HCT116 (cell line): ENCODE data around the gene CORO7. TPM values are rescaled to one million over a fixed set of nuclear protein-coding genes. Genes with fewer than 3 reads are reported as not detected.

Experiments
- ATAC-seq: fragments of 200-7000 bp; cut with Tn5 transposase; 2 replicates; pipeline ENCODE4 v1.9.1; 2020; ENCODE audit warnings: mild to moderate bottlenecking, moderate library complexity
- BruUV-seq: library from RNA; stranded (reverse); fragments of 400-500 nt; replicated peaks from 2 replicates; lab custom pipeline; 2021; lab: Mats Ljungman, UMichigan
- CTCF ChIA-PET: fragments of 300-600 bp; sonication (Branson Sonifier 250); formaldehyde crosslinking; loops from one replicate; lab custom pipeline; 2021; ENCODE audit warnings: antibody characterized with exemption; lab: Charles Lee
- POLR2A ChIA-PET: fragments of 300-600, 350-600 bp; sonication (Branson Sonifier 250); formaldehyde crosslinking; loops from one replicate; lab custom pipeline; 2021; ENCODE audit warnings: antibody characterized with exemption; lab: Charles Lee
- RAD21 ChIA-PET, 2 experiments: fragments of 300-600 bp; sonication (Branson Sonifier 250); formaldehyde crosslinking; loops; one replicate each; lab custom pipeline; 2023; ENCODE audit warnings: low total read pairs in 2 of 2; ENCODE audit not compliant: uncharacterized antibody in 2 of 2, unreplicated experiment in 2 of 2, low non-redundant PET in 1 of 2; lab: Charles Lee
- DNase-seq: peaks from one replicate; pipeline ENCODE4 v3.0.0-alpha.2; 2010; ENCODE audit warnings: low read depth, low spot score
- H2AFZ ChIP-seq: fragments of 200-600 bp; shearing (Covaris generic), sonication (generic); 2 replicates; pipeline ENCODE4 v1.6.1; 2017; ENCODE audit warnings: low read depth, mixed run types, mixed read lengths, antibody characterized with exemption, low read length; ENCODE audit not compliant: poor library complexity, severe bottlenecking
- H3K27ac ChIP-seq: 2 replicates; pipeline ENCODE4 v1.5.1; 2012; ENCODE audit warnings: low read depth, low read length
- H3K27me3 ChIP-seq: fragments of 200-600 bp; sonication (generic); 2 replicates; pipeline ENCODE4 v1.6.1; 2016; ENCODE audit warnings: mixed run types, low read length, mixed read lengths; ENCODE audit not compliant: insufficient read depth
- H3K36me3 ChIP-seq, 2 experiments: fragments of 200-500 bp in 1 of 2; fragments of 200-600 bp in 1 of 2; sonication (Bioruptor generic) in 1 of 2; sonication (generic) in 1 of 2; 2 replicates each; pipeline versions ENCODE4 v1.5.1 to v1.6.1; 2014 to 2016; ENCODE audit warnings: low read length in 2 of 2, inconsistent platforms in 1 of 2, mixed read lengths in 1 of 2, mixed run types in 1 of 2; ENCODE audit not compliant: insufficient read depth in 2 of 2, control insufficient read depth in 1 of 2
- H3K4me1 ChIP-seq, 2 experiments: fragments of 200-600 bp in 1 of 2; sonication (generic) in 1 of 2; 2 replicates each; pipeline versions ENCODE4 v1.5.1 to v1.6.1; 2012 to 2017; ENCODE audit warnings: low read length in 2 of 2, inconsistent platforms in 1 of 2, mild to moderate bottlenecking in 1 of 2, mixed read lengths in 1 of 2, mixed run types in 1 of 2, moderate library complexity in 1 of 2; ENCODE audit not compliant: insufficient read depth in 2 of 2, control insufficient read depth in 1 of 2
- H3K4me2 ChIP-seq: fragments of 200-600 bp; sonication (generic); 2 replicates; pipeline ENCODE4 v1.6.1; 2017; ENCODE audit warnings: mixed run types, low read length, mixed read lengths
- H3K4me3 ChIP-seq, 2 experiments: fragments of 200-600 bp in 1 of 2; sonication (generic) in 1 of 2; replicated peaks in 1 of 2; 2 replicates each; pipeline ENCODE4 v1.5.1; 2011 to 2016; ENCODE audit warnings: low read length in 2 of 2, control low read depth in 1 of 2, low read depth in 1 of 2, mild to moderate bottlenecking in 1 of 2, mixed read lengths in 1 of 2, mixed run types in 1 of 2
- H3K79me2 ChIP-seq: fragments of 200-600 bp; sonication (generic); 2 replicates; pipeline ENCODE4 v1.6.1; 2017; ENCODE audit warnings: mild to moderate bottlenecking, mixed run types, low read length, moderate library complexity, mixed read lengths; ENCODE audit not compliant: insufficient read depth
- H3K9ac ChIP-seq: fragments of 200-600 bp; sonication (generic); 2 replicates; pipeline ENCODE4 v1.6.1; 2016; ENCODE audit warnings: low read length, mixed read lengths
- H3K9me2 ChIP-seq: fragments of 200-600 bp; sonication (generic), shearing (Covaris generic); 2 replicates; pipeline ENCODE4 v1.6.1; 2017; ENCODE audit warnings: mixed run types, mild to moderate bottlenecking, moderate library complexity; ENCODE audit not compliant: insufficient read depth
- H3K9me3 ChIP-seq, 2 experiments: fragments of 200-500 bp in 1 of 2; fragments of 200-600 bp in 1 of 2; sonication (Bioruptor generic) in 1 of 2; sonication (generic) in 1 of 2; 2 replicates each; pipeline ENCODE4 v1.6.1; 2014 to 2017; ENCODE audit warnings: low read length in 2 of 2, mixed read lengths in 2 of 2, inconsistent platforms in 1 of 2, low read depth in 1 of 2, mild to moderate bottlenecking in 1 of 2, mixed run types in 1 of 2, moderate library complexity in 1 of 2; ENCODE audit not compliant: control insufficient read depth in 1 of 2, insufficient read depth in 1 of 2
- H4K20me1 ChIP-seq: fragments of 200-600 bp; sonication (generic), shearing (Covaris generic); 2 replicates; pipeline ENCODE4 v1.6.1; 2017; ENCODE audit warnings: mixed run types, mild to moderate bottlenecking, moderate library complexity; ENCODE audit not compliant: insufficient read depth
- CEBPB ChIP-seq: IDR thresholded peaks from 2 replicates; pipeline ENCODE4 v1.6.1; 2012; ENCODE audit warnings: low read depth
- CTCF ChIP-seq, 3 experiments: fragments of 200-600 bp in 1 of 3; sonication (generic) in 1 of 3; IDR thresholded peaks in 2 of 3; conservative IDR thresholded peaks in 1 of 3; 2 replicates each; pipeline ENCODE4 v1.5.1; 2012 to 2017; ENCODE audit warnings: low read depth in 2 of 3, low read length in 2 of 3, antibody characterized with exemption in 1 of 3, borderline replicate concordance in 1 of 3, control low read depth in 1 of 3, mild to moderate bottlenecking in 1 of 3, mixed read lengths in 1 of 3, mixed run types in 1 of 3, moderate library complexity in 1 of 3; ENCODE audit not compliant: insufficient read depth in 1 of 3
- EZH2phosphoT487 ChIP-seq: fragments of 200-600 bp; IDR thresholded peaks from 2 replicates; pipeline ENCODE4 v1.6.1; 2018; ENCODE audit warnings: antibody characterized with exemption, borderline replicate concordance
- JUND ChIP-seq: IDR thresholded peaks from 2 replicates; pipeline ENCODE4 v1.6.1; 2012
- POLR2A ChIP-seq: IDR thresholded peaks from 2 replicates; pipeline ENCODE4 v1.7.0; 2011; ENCODE audit warnings: borderline replicate concordance; ENCODE audit not compliant: insufficient read depth, insufficient read length; ENCODE audit errors: extremely low read depth
- POLR2AphosphoS5 ChIP-seq: IDR thresholded peaks from 2 replicates; pipeline ENCODE4 v1.6.1; 2011; ENCODE audit warnings: mild to moderate bottlenecking, low read depth, low read length, moderate library complexity
- SRF ChIP-seq: IDR thresholded peaks from 2 replicates; pipeline ENCODE4 v1.6.1; 2012; ENCODE audit warnings: low read depth
- YY1 ChIP-seq: IDR thresholded peaks from 2 replicates; pipeline ENCODE4 v1.6.1; 2011; ENCODE audit warnings: low read length, low read depth, moderate library complexity, mild to moderate bottlenecking; ENCODE audit not compliant: insufficient replicate concordance; ENCODE audit errors: extremely low read depth
- ZFX ChIP-seq: fragments of 450-650 bp; IDR thresholded peaks from 2 replicates; pipeline ENCODE4 v1.6.1; 2017
- intact Hi-C: fragments of 100-400 bp; cut with micrococcal nuclease; formaldehyde crosslinking; loops from 2 replicates; pipeline ENCODE4 v1.10.0; 2022
- total RNA-seq: library from RNA; stranded (reverse); gene quantifications from one replicate; pipeline ENCODE4 v1.2.1, GENCODE V29; 2021; ENCODE audit not compliant: unreplicated experiment

The CORO7 gene
- total RNA-seq, 1 experiment from 2014 or later: 21.3 TPM

- no peak for DNase-seq
- Histone ChIP-seq H3K4me2 (peak overlapping the region; percentile 93), H3K27me3 (no peaks in the 10 kb centered on the region), H3K4me3 (no peak overlapping the region), H3K4me1 (peaks cover 35 to 63% of the 10 kb centered on the region in 2 experiments), H2AFZ (no peak overlapping the region), H3K27ac (no peak overlapping the region), H4K20me1 (no peaks in the 10 kb centered on the region; the same call in 1 of the 2 replicates), H3K9ac (0 out of 2 replicates have a peak overlapping the region, but pooled peaks have one; percentile 2), H3K79me2 (peaks cover 76% of the 10 kb centered on the region), H3K36me3 (no peaks in the 10 kb centered on the region), H3K9me2 (no peaks in the 10 kb centered on the region), H3K9me3 (no peaks in the 10 kb centered on the region)
- CTCF ChIA-PET: no interaction called here
- TF ChIP-seq POLR2A: no peak
- TF ChIP-seq CTCF (IDR thresholded peaks at IDR 0.05 in 2 of 3, conservative IDR thresholded peaks at IDR 0.05 in 1 of 3; ENCODE audit: borderline replicate concordance in 1 of 3, insufficient read depth in 1 of 3, low read depth in 2 of 3, low read length in 2 of 3): no peak
- no peak for TF ChIP-seq JUND
- no peak for TF ChIP-seq YY1
- no peak for TF ChIP-seq EZH2phosphoT487
- TF ChIP-seq CEBPB: no peak
- no peak for TF ChIP-seq POLR2AphosphoS5
- POLR2A ChIA-PET: no interaction called here
- intact Hi-C loops: no loop called here
- no peak for ATAC-seq
- RAD21 ChIA-PET: no interaction called here
- BruUV-seq: no TSS peak
These were observed 97.4 kb downstream of the CORO7 start for GRCh38 chr16:4318967-4319366.

GRCh38 chr16:4318451-4318910 is 97.9 kb downstream of the CORO7 start:
- TF ChIP-seq ZFX (no peak), CEBPB (no peak), POLR2A (no peak), SRF (no peak)
- RAD21 ChIA-PET: no interaction called here
- Histone ChIP-seq H3K27ac (no peak overlapping the region), H3K4me3 (no peak overlapping the region), H2AFZ (no peak overlapping the region), H3K9ac (no peak overlapping the region), H3K4me1 (peaks cover 32 to 63% of the 10 kb centered on the region in 2 experiments), H3K79me2 (peaks cover 71% of the 10 kb centered on the region), H3K27me3 (no peaks in the 10 kb centered on the region), H3K36me3 (no peaks in the 10 kb centered on the region), H3K9me3 (no peaks in the 10 kb centered on the region), H3K9me2 (no peaks in the 10 kb centered on the region), H3K4me2 (peak overlapping the region; percentile 93), H4K20me1 (no peaks in the 10 kb centered on the region; the same call in 1 of the 2 replicates)
- intact Hi-C loops: no loop called here
- TSS peak; percentile 59 for BruUV-seq
- CTCF ChIA-PET: interaction anchor here (1.4 kb wide), 1 partner anchor 10 kb away, joined by 6 read pairs; no protein-coding TSS in a partner anchor
- ATAC-seq (no peak), DNase-seq (no peak)
- POLR2A ChIA-PET: no interaction called here
